B cell (primary cell): ENCODE results near the gene TNFSF4.

ENCODE experiments used
- EZH2 ChIP-seq: IDR thresholded peaks from 2 replicates; pipeline ENCODE4 v1.6.1; 2012; ENCODE audit warnings: borderline replicate concordance, low read depth, mild to moderate bottlenecking, moderate library complexity, low read length; ENCODE audit not compliant: insufficient read depth, poor library complexity, severe bottlenecking
- TF ChIP-seq, protein P1 (sequence below): fragments of 200-600 bp; IDR thresholded peaks from one replicate; pipeline ENCODE4 v1.8.0; 2022; ENCODE audit warnings: antibody characterized with exemption, mild to moderate bottlenecking

DNA sequence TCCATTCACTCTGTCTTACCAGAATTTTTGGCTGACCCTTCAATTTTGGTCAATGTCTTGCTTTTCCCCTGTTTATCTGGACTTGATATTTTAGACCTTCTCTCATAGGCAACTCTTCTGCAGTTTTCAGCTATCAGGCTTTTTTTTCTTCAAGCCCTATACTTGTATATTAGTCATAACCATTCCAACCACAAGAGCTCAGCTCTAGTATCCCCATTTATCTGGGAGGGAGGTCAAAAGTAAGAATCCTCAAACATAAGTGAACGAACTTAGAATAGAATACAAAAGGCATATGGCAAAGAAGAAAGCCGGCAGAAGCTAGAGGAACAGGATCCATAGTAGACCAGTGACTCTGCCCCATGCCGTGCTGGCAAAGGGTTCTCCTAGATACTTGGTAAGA, 45.9 kb upstream of the TNFSF4 start:
- no peak for TF ChIP-seq EZH2
- TF ChIP-seq, protein P1, sequence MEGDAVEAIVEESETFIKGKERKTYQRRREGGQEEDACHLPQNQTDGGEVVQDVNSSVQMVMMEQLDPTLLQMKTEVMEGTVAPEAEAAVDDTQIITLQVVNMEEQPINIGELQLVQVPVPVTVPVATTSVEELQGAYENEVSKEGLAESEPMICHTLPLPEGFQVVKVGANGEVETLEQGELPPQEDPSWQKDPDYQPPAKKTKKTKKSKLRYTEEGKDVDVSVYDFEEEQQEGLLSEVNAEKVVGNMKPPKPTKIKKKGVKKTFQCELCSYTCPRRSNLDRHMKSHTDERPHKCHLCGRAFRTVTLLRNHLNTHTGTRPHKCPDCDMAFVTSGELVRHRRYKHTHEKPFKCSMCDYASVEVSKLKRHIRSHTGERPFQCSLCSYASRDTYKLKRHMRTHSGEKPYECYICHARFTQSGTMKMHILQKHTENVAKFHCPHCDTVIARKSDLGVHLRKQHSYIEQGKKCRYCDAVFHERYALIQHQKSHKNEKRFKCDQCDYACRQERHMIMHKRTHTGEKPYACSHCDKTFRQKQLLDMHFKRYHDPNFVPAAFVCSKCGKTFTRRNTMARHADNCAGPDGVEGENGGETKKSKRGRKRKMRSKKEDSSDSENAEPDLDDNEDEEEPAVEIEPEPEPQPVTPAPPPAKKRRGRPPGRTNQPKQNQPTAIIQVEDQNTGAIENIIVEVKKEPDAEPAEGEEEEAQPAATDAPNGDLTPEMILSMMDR = no peak
